ENCODE data around the gene HS6ST2.

GRCh38 chrX:132623942-132624341 is 334.5 kb downstream of the HS6ST2 start:
- TF ChIP-seq CREM (CRISPR knock-in tag; IDR thresholded peaks at IDR 0.05) (no peak), CTCF (IDR thresholded peaks at IDR 0.05) (no peak), FOXK1 (CRISPR knock-in tag; IDR thresholded peaks at IDR 0.05) (no peak), ETV6 (CRISPR knock-in tag; IDR thresholded peaks at IDR 0.05) (no peak), IRF2 (CRISPR knock-in tag; IDR thresholded peaks at IDR 0.05; ENCODE audit: borderline replicate concordance, low read depth) (no peak), JAZF1 (CRISPR knock-in tag; IDR thresholded peaks at IDR 0.05) (no peak), SP1 (CRISPR knock-in tag; conservative IDR thresholded peaks at IDR 0.05) (no peak)
- TF ChIP-seq, protein P1, sequence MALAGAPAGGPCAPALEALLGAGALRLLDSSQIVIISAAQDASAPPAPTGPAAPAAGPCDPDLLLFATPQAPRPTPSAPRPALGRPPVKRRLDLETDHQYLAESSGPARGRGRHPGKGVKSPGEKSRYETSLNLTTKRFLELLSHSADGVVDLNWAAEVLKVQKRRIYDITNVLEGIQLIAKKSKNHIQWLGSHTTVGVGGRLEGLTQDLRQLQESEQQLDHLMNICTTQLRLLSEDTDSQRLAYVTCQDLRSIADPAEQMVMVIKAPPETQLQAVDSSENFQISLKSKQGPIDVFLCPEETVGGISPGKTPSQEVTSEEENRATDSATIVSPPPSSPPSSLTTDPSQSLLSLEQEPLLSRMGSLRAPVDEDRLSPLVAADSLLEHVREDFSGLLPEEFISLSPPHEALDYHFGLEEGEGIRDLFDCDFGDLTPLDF (CRISPR knock-in tag; IDR thresholded peaks at IDR 0.05): no peak
- TF ChIP-seq, protein P2, sequence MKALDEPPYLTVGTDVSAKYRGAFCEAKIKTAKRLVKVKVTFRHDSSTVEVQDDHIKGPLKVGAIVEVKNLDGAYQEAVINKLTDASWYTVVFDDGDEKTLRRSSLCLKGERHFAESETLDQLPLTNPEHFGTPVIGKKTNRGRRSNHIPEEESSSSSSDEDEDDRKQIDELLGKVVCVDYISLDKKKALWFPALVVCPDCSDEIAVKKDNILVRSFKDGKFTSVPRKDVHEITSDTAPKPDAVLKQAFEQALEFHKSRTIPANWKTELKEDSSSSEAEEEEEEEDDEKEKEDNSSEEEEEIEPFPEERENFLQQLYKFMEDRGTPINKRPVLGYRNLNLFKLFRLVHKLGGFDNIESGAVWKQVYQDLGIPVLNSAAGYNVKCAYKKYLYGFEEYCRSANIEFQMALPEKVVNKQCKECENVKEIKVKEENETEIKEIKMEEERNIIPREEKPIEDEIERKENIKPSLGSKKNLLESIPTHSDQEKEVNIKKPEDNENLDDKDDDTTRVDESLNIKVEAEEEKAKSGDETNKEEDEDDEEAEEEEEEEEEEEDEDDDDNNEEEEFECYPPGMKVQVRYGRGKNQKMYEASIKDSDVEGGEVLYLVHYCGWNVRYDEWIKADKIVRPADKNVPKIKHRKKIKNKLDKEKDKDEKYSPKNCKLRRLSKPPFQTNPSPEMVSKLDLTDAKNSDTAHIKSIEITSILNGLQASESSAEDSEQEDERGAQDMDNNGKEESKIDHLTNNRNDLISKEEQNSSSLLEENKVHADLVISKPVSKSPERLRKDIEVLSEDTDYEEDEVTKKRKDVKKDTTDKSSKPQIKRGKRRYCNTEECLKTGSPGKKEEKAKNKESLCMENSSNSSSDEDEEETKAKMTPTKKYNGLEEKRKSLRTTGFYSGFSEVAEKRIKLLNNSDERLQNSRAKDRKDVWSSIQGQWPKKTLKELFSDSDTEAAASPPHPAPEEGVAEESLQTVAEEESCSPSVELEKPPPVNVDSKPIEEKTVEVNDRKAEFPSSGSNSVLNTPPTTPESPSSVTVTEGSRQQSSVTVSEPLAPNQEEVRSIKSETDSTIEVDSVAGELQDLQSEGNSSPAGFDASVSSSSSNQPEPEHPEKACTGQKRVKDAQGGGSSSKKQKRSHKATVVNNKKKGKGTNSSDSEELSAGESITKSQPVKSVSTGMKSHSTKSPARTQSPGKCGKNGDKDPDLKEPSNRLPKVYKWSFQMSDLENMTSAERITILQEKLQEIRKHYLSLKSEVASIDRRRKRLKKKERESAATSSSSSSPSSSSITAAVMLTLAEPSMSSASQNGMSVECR (CRISPR knock-in tag; IDR thresholded peaks at IDR 0.05; ENCODE audit: borderline replicate concordance): no peak
- TF ChIP-seq, protein P3, sequence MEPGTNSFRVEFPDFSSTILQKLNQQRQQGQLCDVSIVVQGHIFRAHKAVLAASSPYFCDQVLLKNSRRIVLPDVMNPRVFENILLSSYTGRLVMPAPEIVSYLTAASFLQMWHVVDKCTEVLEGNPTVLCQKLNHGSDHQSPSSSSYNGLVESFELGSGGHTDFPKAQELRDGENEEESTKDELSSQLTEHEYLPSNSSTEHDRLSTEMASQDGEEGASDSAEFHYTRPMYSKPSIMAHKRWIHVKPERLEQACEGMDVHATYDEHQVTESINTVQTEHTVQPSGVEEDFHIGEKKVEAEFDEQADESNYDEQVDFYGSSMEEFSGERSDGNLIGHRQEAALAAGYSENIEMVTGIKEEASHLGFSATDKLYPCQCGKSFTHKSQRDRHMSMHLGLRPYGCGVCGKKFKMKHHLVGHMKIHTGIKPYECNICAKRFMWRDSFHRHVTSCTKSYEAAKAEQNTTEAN (CRISPR knock-in tag; IDR thresholded peaks at IDR 0.05): no peak

Data from WTC11 (cell line).